PFSK-1 (cell line): ENCODE results near the gene PPP1R7.

Experiments
- FOXP2 ChIP-seq: optimal IDR thresholded peaks from 2 replicates; pipeline ENCODE3; 2011; ENCODE audit warnings: borderline replicate concordance, control low read depth, inconsistent platforms; ENCODE audit not compliant: insufficient read depth; ENCODE audit errors: extremely low read length, extremely low read depth
- POLR2AphosphoS5 ChIP-seq: IDR thresholded peaks from 2 replicates; pipeline ENCODE4 v1.6.1; 2012; ENCODE audit warnings: low read depth, mild to moderate bottlenecking, control low read depth, low read length, moderate library complexity
- REST ChIP-seq, 2 experiments: IDR thresholded peaks; 2 replicates each; pipeline versions ENCODE4 v1.6.1 to v1.8.0; 2011 to 2012; ENCODE audit warnings: low read depth in 2 of 2, low read length in 2 of 2, control low read depth in 1 of 2, inconsistent platforms in 1 of 2, mild to moderate bottlenecking in 1 of 2, moderate library complexity in 1 of 2; ENCODE audit not compliant: insufficient read depth in 1 of 2
- SIN3A ChIP-seq: IDR thresholded peaks from 2 replicates; pipeline ENCODE4 v1.6.1; 2012; ENCODE audit warnings: mild to moderate bottlenecking, low read length, moderate library complexity, borderline replicate concordance; ENCODE audit not compliant: insufficient read depth
- TAF1 ChIP-seq: IDR thresholded peaks from 2 replicates; pipeline ENCODE4 v1.6.1; 2012; ENCODE audit warnings: low read length, control low read depth, borderline replicate concordance; ENCODE audit not compliant: insufficient read depth

Gene PPP1R7

GRCh38 chr2:241153616-241154015 is 3.3 kb downstream of the PPP1R7 start:
- TF ChIP-seq SIN3A (no peak), POLR2AphosphoS5 (no peak), TAF1 (no peak), FOXP2 (no peak)

GRCh38 chr2:241154915-241155314 is 4.6 kb downstream of the PPP1R7 start:
- no peak for TF ChIP-seq TAF1

GRCh38 chr2:241155936-241156335 is 5.7 kb downstream of the PPP1R7 start:
- no peak for TF ChIP-seq TAF1
- TF ChIP-seq SIN3A: no peak
- no peak for TF ChIP-seq REST (IDR thresholded peaks at IDR 0.05; ENCODE audit: insufficient read depth in 1 of 2, low read depth in 2 of 2, low read length in 2 of 2)
- no peak for TF ChIP-seq POLR2AphosphoS5

- TF ChIP-seq FOXP2: no peak
- TF ChIP-seq REST (IDR thresholded peaks at IDR 0.05; ENCODE audit: insufficient read depth in 1 of 2, low read depth in 2 of 2, low read length in 2 of 2): no peak
- TF ChIP-seq SIN3A: no peak
- TF ChIP-seq POLR2AphosphoS5: no peak
- TF ChIP-seq TAF1: no peak
Measured at GRCh38 chr2:241156971-241157441, 6.7 kb downstream of the PPP1R7 start.

- TF ChIP-seq TAF1 (no peak), SIN3A (no peak), FOXP2 (no peak)
Measured at GRCh38 chr2:241157841-241158545, 7.7 kb downstream of the PPP1R7 start.

GRCh38 chr2:241158546-241158900 is 8.3 kb downstream of the PPP1R7 start:
- no peak for TF ChIP-seq TAF1
- TF ChIP-seq REST (IDR thresholded peaks at IDR 0.05; ENCODE audit: insufficient read depth in 1 of 2, low read depth in 2 of 2, low read length in 2 of 2): no peak
- no peak for TF ChIP-seq SIN3A
- TF ChIP-seq FOXP2: no peak
- no peak for TF ChIP-seq POLR2AphosphoS5

GRCh38 chr2:241159116-241159515 is 8.8 kb downstream of the PPP1R7 start:
- TF ChIP-seq FOXP2: no peak
- no peak for TF ChIP-seq POLR2AphosphoS5
- no peak for TF ChIP-seq TAF1
- TF ChIP-seq REST (IDR thresholded peaks at IDR 0.05; ENCODE audit: insufficient read depth in 1 of 2, low read depth in 2 of 2, low read length in 2 of 2): no peak
- no peak for TF ChIP-seq SIN3A
